ENCODE results near the gene ZNF287.

DNA sequence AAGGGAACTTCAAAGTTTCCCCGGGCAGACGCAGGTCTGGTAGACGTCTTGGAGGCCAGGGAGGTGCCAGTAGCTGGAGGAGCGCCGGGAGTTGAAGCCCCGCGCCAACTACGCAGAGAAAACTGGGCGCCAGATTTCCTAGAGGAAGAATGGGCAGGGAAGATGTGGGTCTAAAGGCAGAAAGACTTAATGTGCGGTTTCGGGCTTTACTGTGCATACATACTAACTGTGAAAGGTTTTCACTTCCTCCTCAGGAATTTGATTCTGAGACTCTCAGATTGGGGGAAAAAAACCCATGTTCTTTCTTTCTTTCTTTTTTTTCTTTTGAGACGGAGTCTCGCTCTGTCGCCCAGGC is 331 bp upstream of the ZNF287 start:
- TF ChIP-seq POLR2A (IDR thresholded peaks at IDR 0.05; ENCODE audit: low read depth): no peak
- TF ChIP-seq, protein P1, sequence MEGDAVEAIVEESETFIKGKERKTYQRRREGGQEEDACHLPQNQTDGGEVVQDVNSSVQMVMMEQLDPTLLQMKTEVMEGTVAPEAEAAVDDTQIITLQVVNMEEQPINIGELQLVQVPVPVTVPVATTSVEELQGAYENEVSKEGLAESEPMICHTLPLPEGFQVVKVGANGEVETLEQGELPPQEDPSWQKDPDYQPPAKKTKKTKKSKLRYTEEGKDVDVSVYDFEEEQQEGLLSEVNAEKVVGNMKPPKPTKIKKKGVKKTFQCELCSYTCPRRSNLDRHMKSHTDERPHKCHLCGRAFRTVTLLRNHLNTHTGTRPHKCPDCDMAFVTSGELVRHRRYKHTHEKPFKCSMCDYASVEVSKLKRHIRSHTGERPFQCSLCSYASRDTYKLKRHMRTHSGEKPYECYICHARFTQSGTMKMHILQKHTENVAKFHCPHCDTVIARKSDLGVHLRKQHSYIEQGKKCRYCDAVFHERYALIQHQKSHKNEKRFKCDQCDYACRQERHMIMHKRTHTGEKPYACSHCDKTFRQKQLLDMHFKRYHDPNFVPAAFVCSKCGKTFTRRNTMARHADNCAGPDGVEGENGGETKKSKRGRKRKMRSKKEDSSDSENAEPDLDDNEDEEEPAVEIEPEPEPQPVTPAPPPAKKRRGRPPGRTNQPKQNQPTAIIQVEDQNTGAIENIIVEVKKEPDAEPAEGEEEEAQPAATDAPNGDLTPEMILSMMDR (IDR thresholded peaks at IDR 0.05): no peak

Data from esophagus muscularis mucosa (tissue), 3 donors.